Lower leg skin (tissue), 4 donors: ENCODE results near the gene APOD. TPM values are rescaled to one million over a fixed set of nuclear protein-coding genes. Genes with fewer than 3 reads are reported as not detected.
"Not testable (repeated sequence)": the region's sequence is repeated elsewhere in the genome, so short reads cannot be mapped to it uniquely, and the experiment has no call there.

Source experiments
- DNase-seq, 2 donors: peaks; one replicate each; pipeline ENCODE4 v3.0.0-alpha.2; 2019; ENCODE audit warnings: low spot score in 2 of 2
- H3K4me3 ChIP-seq: fragments of 200-600 bp; sonication (generic); 2 replicates; pipeline ENCODE4 v1.5.1; 2017; ENCODE audit warnings: mild to moderate bottlenecking, low read depth; ENCODE audit not compliant: poor library complexity, severe bottlenecking
- CTCF ChIP-seq, 3 donors: fragments of 450-650 bp; IDR thresholded peaks; one replicate each; pipeline ENCODE4 v1.5.1; 2016; ENCODE audit warnings: antibody characterized with exemption in 3 of 3, mild to moderate bottlenecking in 3 of 3, moderate library complexity in 2 of 3
- POLR2A ChIP-seq, 2 donors: fragments of 450-650 bp; IDR thresholded peaks; one replicate each; pipeline ENCODE4 v1.6.1; 2016 to 2017; ENCODE audit warnings: antibody characterized with exemption in 2 of 2, mild to moderate bottlenecking in 1 of 2, moderate library complexity in 1 of 2
- WGBS, 2 donors: methylation state at CpG; one replicate each; pipeline ENCODE4 v1.1.5; 2018; 5-methylcytosine and 5-hydroxymethylcytosine counted together
- intact Hi-C: fragments of 100-400 bp; cut with DNase I; formaldehyde crosslinking; loops from one replicate; pipeline ENCODE4 v1.15.0; 2023; ENCODE audit warnings: low total_unique reads
- total RNA-seq, 4 donors: library from RNA; depleted of rRNA; stranded (reverse); fragments of >200 nt; gene quantifications; one replicate each; pipeline ENCODE4 v1.1.0, GENCODE V29; 2016

Gene APOD
- total RNA-seq, 4 donors from 2014 or later = 201 to 766 (median 373) TPM

- no peak overlapping the region for H3K4me3 ChIP-seq
- intact Hi-C loops = no loop called here
- peak; percentile 69 to 74 for DNase-seq
- WGBS, 2 donors = 61 to 64% methylated on average over 15 of the region's 15 CpGs
- TF ChIP-seq POLR2A (IDR thresholded peaks at IDR 0.05) (no peak), CTCF (IDR thresholded peaks at IDR 0.05) (no peak)
Observed at GRCh38 chr3:195613468-195614069, 29.8 kb upstream of the APOD start.

DNA sequence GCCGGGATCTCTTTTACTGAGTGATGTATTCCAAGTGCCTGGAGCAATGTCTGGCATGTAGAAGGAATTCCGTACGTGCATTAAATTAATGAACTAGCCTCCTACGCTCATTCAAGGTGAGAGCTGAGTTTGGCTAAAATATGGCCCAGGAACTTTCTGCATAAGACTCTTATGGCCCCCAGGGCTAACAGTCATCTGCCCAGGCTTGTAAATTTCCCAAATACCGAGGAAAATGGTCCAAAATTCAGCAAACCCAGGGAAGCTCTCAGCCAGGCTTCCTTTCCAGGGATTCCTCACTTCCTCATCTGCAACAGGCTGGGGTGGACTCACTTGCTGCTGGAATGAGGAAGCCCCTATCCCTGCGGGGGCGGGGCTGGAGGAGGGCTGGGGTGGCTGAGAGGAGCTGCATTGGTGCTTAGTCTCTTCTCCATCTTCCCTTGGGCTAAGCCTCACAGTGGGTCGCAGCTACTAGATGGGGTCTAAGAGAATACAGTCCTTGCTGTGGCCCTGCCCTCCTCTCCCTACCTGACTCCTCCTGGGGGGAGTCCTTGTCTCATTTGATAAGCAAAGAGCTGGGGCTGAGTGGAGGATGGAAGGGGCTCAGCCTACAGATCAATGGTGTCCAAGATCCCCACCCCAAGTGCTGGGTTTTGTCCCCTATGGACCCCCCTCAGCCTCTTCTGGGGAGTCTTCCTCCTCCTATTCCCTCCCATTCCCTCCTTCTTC is 28.5 kb upstream of the APOD start:
- peak in 1 of 2 donors; percentile 88 for DNase-seq
- H3K4me3 ChIP-seq = no peak overlapping the region
- intact Hi-C loops = no loop called here
- TF ChIP-seq POLR2A (IDR thresholded peaks at IDR 0.05) (no peak), CTCF (IDR thresholded peaks at IDR 0.05) (no peak)
- WGBS, 2 donors = 57 to 59% methylated on average over 8 of the region's 8 CpGs

GRCh38 chr3:195609229-195609628 is 25.5 kb upstream of the APOD start:
- intact Hi-C loops = no loop called here
- DNase-seq = no peak
- 75 to 78% methylated on average over 3 of the region's 3 CpGs for WGBS, 2 donors
- TF ChIP-seq CTCF (IDR thresholded peaks at IDR 0.05) (no peak), POLR2A (IDR thresholded peaks at IDR 0.05) (no peak)
- H3K4me3 ChIP-seq = no peak overlapping the region

GRCh38 chr3:195601785-195602184 is 18.0 kb upstream of the APOD start:
- H3K4me3 ChIP-seq, DNase-seq, intact Hi-C loops: not testable (repeated sequence)
- 88 to 89% methylated on average over 2 of the region's 2 CpGs for WGBS, 2 donors

DNA sequence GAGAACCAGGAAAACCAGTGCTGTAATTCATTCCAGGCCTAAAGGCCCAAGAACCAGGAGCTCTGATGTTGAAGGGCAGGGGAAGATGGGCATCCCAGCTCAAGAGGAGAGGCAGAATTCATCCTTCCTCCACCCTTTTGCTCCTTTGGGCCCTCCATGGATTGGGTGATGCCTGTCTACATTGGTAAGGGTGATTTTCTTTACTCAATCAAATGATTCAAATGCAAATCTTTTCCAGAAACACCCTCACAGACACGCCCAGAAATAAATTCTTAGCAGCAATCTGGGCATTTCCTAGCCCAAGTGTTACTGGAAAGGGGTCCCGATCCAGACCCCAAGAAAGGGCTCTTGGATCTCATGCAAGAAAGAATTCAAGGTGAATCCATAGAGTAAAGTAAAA is 17.6 kb upstream of the APOD start:
- no peak for TF ChIP-seq CTCF (IDR thresholded peaks at IDR 0.05)
- TF ChIP-seq POLR2A (IDR thresholded peaks at IDR 0.05) = no peak
- DNase-seq = peak in 1 of 2 donors; percentile 15
- 86 to 94% methylated on average over 2 of the region's 2 CpGs for WGBS, 2 donors
- H3K4me3 ChIP-seq = no peak overlapping the region
- intact Hi-C loops = no loop called here

- 85 to 86% methylated on average over 16 to 22 of the region's 23 CpGs for WGBS, 2 donors
- DNase-seq = peak in 1 of 2 donors; percentile 49
- H3K4me3 ChIP-seq, intact Hi-C loops: not testable (repeated sequence)
Observed at GRCh38 chr3:195599926-195600325, 16.2 kb upstream of the APOD start.

GRCh38 chr3:195599516-195599915 is 15.8 kb upstream of the APOD start:
- 93% methylated on average over 21 to 22 of the region's 24 CpGs for WGBS, 2 donors
- DNase-seq, H3K4me3 ChIP-seq, intact Hi-C loops: not testable (repeated sequence)
